ENCODE data around the gene CDKN2AIP.
"Not testable (repeated sequence)": the region's sequence is repeated elsewhere in the genome, so short reads cannot be mapped to it uniquely, and the experiment has no call there.

CDKN2AIP gene

GRCh38 chr4:183478123-183478522, 33.7 kb downstream of the CDKN2AIP start:
- Histone ChIP-seq H3K79me2 (ENCODE audit: control insufficient read depth, insufficient read depth, low read length) (no peaks in the 10 kb centered on the region), H3K4me2 (ENCODE audit: low read length) (no peak overlapping the region), H2BK15ac (replicated peaks; ENCODE audit: low read depth) (no peak overlapping the region), H3K4ac (ENCODE audit: low read depth, low read length) (no peak overlapping the region), H3K23ac (ENCODE audit: low read length) (no peak overlapping the region), H3K27ac (ENCODE audit: low read depth, low read length) (no peak overlapping the region), H3K4me3 (ENCODE audit: low read length) (no peak overlapping the region), H3K18ac (ENCODE audit: low read length) (no peak overlapping the region), H2BK120ac (ENCODE audit: low read depth, low read length) (no peak overlapping the region), H3K9ac (ENCODE audit: low read length) (no peak overlapping the region), H3K36me3 (ENCODE audit: control insufficient read depth, insufficient read depth, low read length) (no peaks in the 10 kb centered on the region), H3K56ac (ENCODE audit: low read length) (no peak overlapping the region), H3K27me3 (ENCODE audit: insufficient read depth, low read length, poor library complexity) (no peaks in the 10 kb centered on the region), H4K8ac (ENCODE audit: low read depth, low read length) (no peak overlapping the region), H3K79me1 (ENCODE audit: low read length) (no peaks in the 10 kb centered on the region), H2AK5ac (ENCODE audit: low read length) (no peak overlapping the region), H3K4me1 (ENCODE audit: control insufficient read depth, low read depth, low read length) (no peaks in the 10 kb centered on the region), H2BK5ac (ENCODE audit: low read length) (no peak overlapping the region), H4K5ac (ENCODE audit: low read length) (no peak overlapping the region)
- no CpG with 5 or more reads among the region's 5 CpGs for WGBS (ENCODE audit: extremely low coverage, insufficient coverage, low lambda C conversion rate)
- no peak for DNase-seq

- Histone ChIP-seq H2AK5ac (ENCODE audit: low read length) (no peak overlapping the region), H3K4me3 (ENCODE audit: low read length) (no peak overlapping the region), H4K5ac (ENCODE audit: low read length) (no peak overlapping the region), H3K4ac (ENCODE audit: low read depth, low read length) (no peak overlapping the region), H3K79me2 (ENCODE audit: control insufficient read depth, insufficient read depth, low read length) (no peaks in the 10 kb centered on the region), H2BK5ac (ENCODE audit: low read length) (no peak overlapping the region), H3K36me3 (ENCODE audit: control insufficient read depth, insufficient read depth, low read length) (no peaks in the 10 kb centered on the region), H3K4me1 (ENCODE audit: control insufficient read depth, low read depth, low read length) (no peaks in the 10 kb centered on the region), H3K9ac (ENCODE audit: low read length) (no peak overlapping the region), H2BK15ac (replicated peaks; ENCODE audit: low read depth) (no peak overlapping the region), H2BK120ac (ENCODE audit: low read depth, low read length) (no peak overlapping the region), H3K27me3 (ENCODE audit: insufficient read depth, low read length, poor library complexity) (no peaks in the 10 kb centered on the region), H3K4me2 (ENCODE audit: low read length) (no peak overlapping the region), H3K56ac (ENCODE audit: low read length) (no peak overlapping the region), H3K18ac (ENCODE audit: low read length) (no peak overlapping the region), H3K79me1 (ENCODE audit: low read length) (no peaks in the 10 kb centered on the region), H3K23ac (ENCODE audit: low read length) (no peak overlapping the region), H3K27ac (ENCODE audit: low read depth, low read length) (no peak overlapping the region), H4K8ac (ENCODE audit: low read depth, low read length) (no peak overlapping the region)
- DNase-seq = no peak
- WGBS (ENCODE audit: extremely low coverage, insufficient coverage, low lambda C conversion rate) = no CpG with 5 or more reads among the region's 2 CpGs
Observed at GRCh38 chr4:183478926-183479325, 34.5 kb downstream of the CDKN2AIP start.

- not testable (repeated sequence) for H3K79me2 ChIP-seq (ENCODE audit: control insufficient read depth, insufficient read depth, low read length); H3K4ac ChIP-seq (ENCODE audit: low read depth, low read length); H3K27me3 ChIP-seq (ENCODE audit: insufficient read depth, low read length, poor library complexity); H3K56ac ChIP-seq (ENCODE audit: low read length); H3K79me1 ChIP-seq (ENCODE audit: low read length); H4K8ac ChIP-seq (ENCODE audit: low read depth, low read length); DNase-seq; H3K9ac ChIP-seq (ENCODE audit: low read length); H3K18ac ChIP-seq (ENCODE audit: low read length); H3K4me3 ChIP-seq (ENCODE audit: low read length); H3K4me2 ChIP-seq (ENCODE audit: low read length); H3K23ac ChIP-seq (ENCODE audit: low read length); H3K27ac ChIP-seq (ENCODE audit: low read depth, low read length); H4K5ac ChIP-seq (ENCODE audit: low read length); H2AK5ac ChIP-seq (ENCODE audit: low read length); H2BK120ac ChIP-seq (ENCODE audit: low read depth, low read length); H2BK15ac ChIP-seq (replicated peaks; ENCODE audit: low read depth); H3K36me3 ChIP-seq (ENCODE audit: control insufficient read depth, insufficient read depth, low read length); H3K4me1 ChIP-seq (ENCODE audit: control insufficient read depth, low read depth, low read length); H2BK5ac ChIP-seq (ENCODE audit: low read length)
- WGBS (ENCODE audit: extremely low coverage, insufficient coverage, low lambda C conversion rate) = no CpG with 5 or more reads among the region's 33 CpGs
Observed at GRCh38 chr4:183482515-183483095, 38.2 kb downstream of the CDKN2AIP start.

GRCh38 chr4:183483997-183484396, 39.6 kb downstream of the CDKN2AIP start:
- Histone ChIP-seq H3K56ac (ENCODE audit: low read length) (no peak overlapping the region), H3K36me3 (ENCODE audit: control insufficient read depth, insufficient read depth, low read length) (no peaks in the 10 kb centered on the region), H2BK5ac (ENCODE audit: low read length) (no peak overlapping the region), H3K4ac (ENCODE audit: low read depth, low read length) (no peak overlapping the region), H3K4me1 (ENCODE audit: control insufficient read depth, low read depth, low read length) (no peaks in the 10 kb centered on the region), H3K4me3 (ENCODE audit: low read length) (no peak overlapping the region), H4K5ac (ENCODE audit: low read length) (no peak overlapping the region), H2AK5ac (ENCODE audit: low read length) (no peak overlapping the region), H3K27me3 (ENCODE audit: insufficient read depth, low read length, poor library complexity) (no peaks in the 10 kb centered on the region), H3K79me2 (ENCODE audit: control insufficient read depth, insufficient read depth, low read length) (no peaks in the 10 kb centered on the region), H3K27ac (ENCODE audit: low read depth, low read length) (no peak overlapping the region), H3K9ac (ENCODE audit: low read length) (no peak overlapping the region), H3K18ac (ENCODE audit: low read length) (no peak overlapping the region), H4K8ac (ENCODE audit: low read depth, low read length) (no peak overlapping the region), H2BK120ac (ENCODE audit: low read depth, low read length) (no peak overlapping the region), H3K79me1 (ENCODE audit: low read length) (no peaks in the 10 kb centered on the region), H3K23ac (ENCODE audit: low read length) (no peak overlapping the region), H2BK15ac (replicated peaks; ENCODE audit: low read depth) (no peak overlapping the region), H3K4me2 (ENCODE audit: low read length) (no peak overlapping the region)
- WGBS (ENCODE audit: extremely low coverage, insufficient coverage, low lambda C conversion rate) = no CpG with 5 or more reads among the region's 7 CpGs
- DNase-seq = no peak

- no peak overlapping the region for H2BK15ac ChIP-seq (replicated peaks; ENCODE audit: low read depth)
- no peak overlapping the region for H3K23ac ChIP-seq (ENCODE audit: low read length)
- no peak overlapping the region for H3K9ac ChIP-seq (ENCODE audit: low read length)
- no peak overlapping the region for H3K27ac ChIP-seq (ENCODE audit: low read depth, low read length)
- no peak overlapping the region for H3K4me2 ChIP-seq (ENCODE audit: low read length)
- no CpG with 5 or more reads among the region's 11 CpGs for WGBS (ENCODE audit: extremely low coverage, insufficient coverage, low lambda C conversion rate)
- no peak overlapping the region for H3K4me3 ChIP-seq (ENCODE audit: low read length)
- H3K4me1 ChIP-seq (ENCODE audit: control insufficient read depth, low read depth, low read length) = no peaks in the 10 kb centered on the region
- no peaks in the 10 kb centered on the region for H3K79me1 ChIP-seq (ENCODE audit: low read length)
- H3K4ac ChIP-seq (ENCODE audit: low read depth, low read length) = no peak overlapping the region
- H3K18ac ChIP-seq (ENCODE audit: low read length) = no peak overlapping the region
- no peak overlapping the region for H2BK120ac ChIP-seq (ENCODE audit: low read depth, low read length)
- no peak for DNase-seq
- H2BK5ac ChIP-seq (ENCODE audit: low read length) = no peak overlapping the region
- no peak overlapping the region for H4K5ac ChIP-seq (ENCODE audit: low read length)
- no peaks in the 10 kb centered on the region for H3K27me3 ChIP-seq (ENCODE audit: insufficient read depth, low read length, poor library complexity)
- H3K79me2 ChIP-seq (ENCODE audit: control insufficient read depth, insufficient read depth, low read length) = no peaks in the 10 kb centered on the region
- no peak overlapping the region for H3K56ac ChIP-seq (ENCODE audit: low read length)
- no peak overlapping the region for H4K8ac ChIP-seq (ENCODE audit: low read depth, low read length)
- no peak overlapping the region for H2AK5ac ChIP-seq (ENCODE audit: low read length)
- no peaks in the 10 kb centered on the region for H3K36me3 ChIP-seq (ENCODE audit: control insufficient read depth, insufficient read depth, low read length)
Observed at GRCh38 chr4:183485411-183486160, 41.1 kb downstream of the CDKN2AIP start.

Measured in mesendoderm (in vitro differentiated cells).